SK-N-MC (cell line): ENCODE results near the gene POLA1.

Experiments
- EZH2 ChIP-seq: fragments of 200-600 bp; sonication (generic); IDR thresholded peaks from one replicate; pipeline ENCODE4 v1.6.1; 2017; ENCODE audit warnings: antibody characterized with exemption
- FOXP2 ChIP-seq: optimal IDR thresholded peaks from 2 replicates; pipeline ENCODE3; 2011; ENCODE audit warnings: mild to moderate bottlenecking, moderate library complexity; ENCODE audit not compliant: insufficient read depth; ENCODE audit errors: extremely low read length, control extremely low read depth

DNA sequence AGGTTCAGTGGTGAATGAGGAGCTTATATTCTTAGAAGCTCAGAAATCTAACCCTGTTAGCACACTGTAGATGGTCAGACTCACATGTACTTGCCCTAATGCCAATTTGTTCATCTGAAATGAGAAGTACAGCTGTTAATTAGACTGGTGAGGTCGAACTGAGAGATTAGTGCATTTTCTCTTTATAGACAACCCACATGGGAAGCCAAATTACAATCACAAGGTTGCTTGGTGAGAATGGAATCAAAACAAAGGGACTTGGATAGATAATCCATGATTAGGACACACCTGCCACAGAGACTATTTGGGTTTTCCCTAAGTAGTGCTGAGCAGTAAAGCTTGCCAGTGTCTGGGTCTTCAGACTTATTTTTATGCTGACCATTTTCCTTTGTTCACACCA lies 88.3 kb downstream of the POLA1 start:
- no peak for TF ChIP-seq FOXP2
- TF ChIP-seq EZH2, result no peak
